Adipocyte (in vitro differentiated cells): ENCODE results near the gene S100A5.
"Not testable (repeated sequence)": the region's sequence is repeated elsewhere in the genome, so short reads cannot be mapped to it uniquely, and the experiment has no call there.

Experiments used
- DNase-seq: peaks from one replicate; pipeline ENCODE4 v3.0.0-alpha.2; 2015; ENCODE audit warnings: low read depth
- H3K27me3 ChIP-seq: replicated peaks from 2 replicates; pipeline ENCODE4 v1.7.0; 2013; ENCODE audit warnings: mild to moderate bottlenecking, low read length, moderate library complexity; ENCODE audit not compliant: control insufficient read depth, insufficient read depth
- H3K36me3 ChIP-seq: 2 replicates; pipeline ENCODE4 v1.7.0; 2013; ENCODE audit warnings: low read length, mild to moderate bottlenecking, moderate library complexity; ENCODE audit not compliant: control insufficient read depth, insufficient read depth, severe bottlenecking
- H3K4me1 ChIP-seq: 2 replicates; pipeline ENCODE4 v1.7.0; 2013; ENCODE audit warnings: mild to moderate bottlenecking, low read length, moderate library complexity; ENCODE audit not compliant: control insufficient read depth, insufficient read depth
- H3K4me3 ChIP-seq: 2 replicates; pipeline ENCODE4 v1.7.0; 2013; ENCODE audit warnings: mild to moderate bottlenecking, low read length, moderate library complexity
- H3K9ac ChIP-seq: 2 replicates; pipeline ENCODE4 v1.7.0; 2013; ENCODE audit warnings: mild to moderate bottlenecking, low read length, moderate library complexity
- H3K9me3 ChIP-seq: 2 replicates; pipeline ENCODE4 v1.7.0; 2013; ENCODE audit warnings: mild to moderate bottlenecking, low read length, moderate library complexity; ENCODE audit not compliant: control insufficient read depth

Gene S100A5, protein sequence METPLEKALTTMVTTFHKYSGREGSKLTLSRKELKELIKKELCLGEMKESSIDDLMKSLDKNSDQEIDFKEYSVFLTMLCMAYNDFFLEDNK

DNA sequence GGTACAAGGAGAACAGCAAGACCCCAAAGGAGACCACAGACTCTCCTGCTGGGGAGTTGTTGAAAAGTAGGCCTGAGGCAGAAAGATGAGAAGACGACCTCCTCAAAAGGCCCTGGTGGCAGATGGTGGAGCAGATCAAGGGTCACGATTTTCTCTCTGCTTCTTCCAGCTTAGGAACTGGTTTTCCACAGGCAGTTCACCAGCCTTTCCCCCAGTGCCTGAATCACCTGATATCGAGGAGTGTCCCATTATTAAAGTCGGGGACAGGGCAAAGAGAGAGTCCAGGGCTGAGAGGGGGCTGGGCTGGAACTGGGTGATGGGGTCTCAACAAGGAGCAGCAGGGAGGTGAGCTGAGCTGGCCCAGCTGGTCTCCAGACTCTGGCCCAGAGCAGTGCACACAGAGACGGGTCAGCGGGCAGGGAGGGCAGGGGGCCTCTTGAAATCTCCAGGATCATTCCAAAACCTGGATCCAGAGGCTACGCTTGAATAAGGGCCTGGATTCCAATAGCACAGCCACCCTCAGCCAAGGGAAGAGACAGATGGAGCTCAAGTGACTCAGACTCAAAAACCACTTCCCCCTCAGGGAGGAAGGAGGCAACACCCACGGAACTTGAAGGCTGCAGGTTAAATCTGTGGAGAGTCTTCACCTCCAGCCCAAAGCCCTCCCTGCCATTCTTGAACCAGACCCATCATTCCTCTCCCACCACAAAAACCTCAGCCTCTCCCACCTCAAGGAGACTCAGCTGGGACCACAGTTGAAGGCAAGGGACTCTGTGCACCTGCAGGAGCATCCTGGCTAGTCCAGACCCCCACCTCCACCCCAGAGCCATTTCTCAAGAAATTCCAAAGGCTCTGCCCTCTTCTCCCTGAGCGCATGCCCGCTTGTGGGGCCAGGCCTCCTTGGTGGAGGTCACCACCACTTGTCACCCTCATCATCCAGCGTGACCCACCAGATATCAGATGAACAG is at the start of gene S100A5:
TSS of gene S100A5 (minus strand) at position 541 of the 968 bp plus-strand sequence. CDS start 743 bp downstream, outside the sequence.
- peaks cover 53% of the 10 kb centered on the region for H3K4me1 ChIP-seq
- H3K9ac ChIP-seq: peak within 1 kb of the TSS; percentile 27
- no peak within 1 kb of the TSS for H3K4me3 ChIP-seq
- no peaks in the 10 kb centered on the region for H3K27me3 ChIP-seq
- peak; percentile 55 for DNase-seq
- H3K9me3 ChIP-seq: no peaks in the 10 kb centered on the region
- peaks cover 19% of the 10 kb centered on the region for H3K36me3 ChIP-seq

DNA sequence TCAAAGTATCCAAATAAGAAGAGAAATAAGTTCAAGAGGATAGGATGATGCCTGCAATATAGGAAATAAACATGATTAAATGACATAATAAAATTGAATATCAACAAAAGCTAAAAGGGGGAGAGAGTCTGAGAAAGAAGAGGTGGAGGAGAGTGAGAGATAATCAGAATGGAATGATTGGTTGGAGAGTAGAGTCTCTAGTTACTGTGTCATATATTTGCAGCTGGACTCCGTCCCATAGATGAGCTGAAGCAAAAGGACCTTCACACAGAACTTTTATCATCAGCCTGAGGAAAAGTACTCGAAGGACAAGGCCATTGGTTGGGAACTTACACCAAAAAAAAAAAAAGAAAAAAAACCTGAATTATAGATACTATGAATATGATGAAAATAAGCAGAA is 47.7 kb upstream of the S100A5 start:
- Histone ChIP-seq H3K4me1 (peaks cover 32% of the 10 kb centered on the region), H3K9me3 (no peaks in the 10 kb centered on the region), H3K9ac (no peak overlapping the region), H3K4me3 (no peak overlapping the region), H3K27me3 (no peaks in the 10 kb centered on the region), H3K36me3 (no peaks in the 10 kb centered on the region)
- no peak for DNase-seq

DNA sequence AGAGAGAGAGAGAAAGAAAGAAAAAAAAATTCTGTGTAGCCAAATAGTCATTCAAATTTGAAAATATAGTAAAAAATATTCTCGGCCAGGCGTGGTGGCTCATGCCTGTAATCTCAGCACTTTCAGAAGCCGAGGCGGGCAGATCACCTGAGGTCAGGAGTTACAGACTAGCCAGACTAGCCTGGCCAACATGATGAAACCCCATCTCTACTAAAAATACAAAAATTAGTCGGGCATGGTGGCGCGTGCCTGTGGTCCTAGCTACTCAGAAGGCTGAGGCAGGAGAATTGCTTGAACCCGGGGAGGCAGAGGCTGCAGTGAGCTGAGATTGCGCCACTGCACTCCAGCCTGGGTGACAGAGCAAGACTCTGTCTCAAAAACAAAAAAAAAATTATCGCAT is 47.3 kb upstream of the S100A5 start:
- H3K27me3 ChIP-seq, H3K36me3 ChIP-seq, H3K9me3 ChIP-seq, H3K4me3 ChIP-seq, DNase-seq, H3K9ac ChIP-seq: not testable (repeated sequence)
- H3K4me1 ChIP-seq: peaks cover 28% of the 10 kb centered on the region

DNA sequence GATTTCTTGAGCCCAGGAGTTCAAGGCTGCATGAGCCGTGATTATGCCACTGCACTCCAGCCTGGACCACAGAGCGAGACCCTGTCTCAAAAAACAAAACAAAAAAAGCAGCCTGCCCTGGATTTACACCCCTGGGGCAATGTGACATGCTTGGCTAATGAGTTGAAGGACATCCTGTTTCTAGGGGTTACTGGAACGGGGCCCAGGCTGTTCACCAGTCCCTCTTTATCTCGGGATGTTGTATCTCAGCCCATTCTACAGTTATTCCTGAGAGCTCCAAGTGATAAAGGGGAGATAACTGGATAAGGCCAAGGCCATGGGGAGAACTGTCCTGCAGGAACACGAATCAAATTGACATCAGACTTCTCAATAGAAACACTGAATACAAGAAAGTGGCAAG is 46.6 kb upstream of the S100A5 start:
- no peak overlapping the region for H3K9ac ChIP-seq
- H3K9me3 ChIP-seq: no peaks in the 10 kb centered on the region
- no peak for DNase-seq
- H3K4me3 ChIP-seq: no peak overlapping the region
- no peaks in the 10 kb centered on the region for H3K27me3 ChIP-seq
- no peaks in the 10 kb centered on the region for H3K36me3 ChIP-seq
- H3K4me1 ChIP-seq: peaks cover 21% of the 10 kb centered on the region

- no peak for DNase-seq
- H3K9me3 ChIP-seq: no peaks in the 10 kb centered on the region
- H3K27me3 ChIP-seq: no peaks in the 10 kb centered on the region
- H3K4me1 ChIP-seq: peaks cover 20% of the 10 kb centered on the region
- H3K36me3 ChIP-seq: no peaks in the 10 kb centered on the region
- no peak overlapping the region for H3K4me3 ChIP-seq
- no peak overlapping the region for H3K9ac ChIP-seq
Observed at GRCh38 chr1:153586347-153586746, 45.6 kb upstream of the S100A5 start.

DNA sequence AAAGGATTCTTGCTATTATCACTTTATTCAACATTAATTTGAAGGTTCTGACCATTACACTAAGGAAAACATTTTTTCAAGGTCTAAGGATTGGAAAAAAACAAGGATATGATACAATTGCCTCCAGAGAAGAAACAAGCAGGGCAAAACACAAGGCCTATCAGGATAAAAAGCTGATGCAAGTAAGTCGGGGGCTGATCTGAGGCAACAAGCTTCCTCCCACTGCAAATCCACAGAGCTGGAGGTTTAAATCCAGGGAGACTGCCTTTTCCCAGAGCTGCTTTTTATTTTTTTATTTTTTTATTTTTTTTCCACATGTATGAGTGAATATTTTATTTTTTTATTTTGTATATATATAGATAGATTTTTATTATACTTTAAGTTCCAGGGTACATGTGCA is 44.3 kb upstream of the S100A5 start:
- no peak for DNase-seq
- no peak overlapping the region for H3K4me3 ChIP-seq
- no peaks in the 10 kb centered on the region for H3K9me3 ChIP-seq
- H3K36me3 ChIP-seq: no peaks in the 10 kb centered on the region
- H3K4me1 ChIP-seq: peaks cover 20% of the 10 kb centered on the region
- H3K27me3 ChIP-seq: no peaks in the 10 kb centered on the region
- no peak overlapping the region for H3K9ac ChIP-seq

- DNase-seq: no peak
- Histone ChIP-seq H3K27me3 (no peaks in the 10 kb centered on the region), H3K9me3 (no peaks in the 10 kb centered on the region), H3K4me3 (no peak overlapping the region), H3K9ac (no peak overlapping the region), H3K4me1 (peaks cover 24% of the 10 kb centered on the region), H3K36me3 (no peaks in the 10 kb centered on the region)
Observed at GRCh38 chr1:153583976-153584375, 43.2 kb upstream of the S100A5 start.

DNA sequence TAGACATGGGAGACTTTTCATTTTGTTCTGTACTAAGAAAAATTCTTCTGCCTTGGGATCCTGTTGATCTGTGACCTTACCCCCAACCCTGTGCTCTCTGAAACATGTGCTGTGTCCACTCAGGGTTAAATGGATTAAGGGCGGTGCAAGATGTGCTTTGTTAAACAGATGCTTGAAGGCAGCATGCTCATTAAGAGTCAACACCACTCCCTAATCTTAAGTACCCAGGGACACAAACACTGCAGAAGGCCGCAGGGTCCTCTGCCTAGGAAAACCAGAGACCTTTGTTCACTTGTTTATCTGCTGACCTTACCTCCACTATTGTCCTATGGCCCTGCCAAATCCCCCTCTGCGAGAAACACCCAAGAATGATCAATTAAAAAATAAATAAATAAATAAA is 42.8 kb upstream of the S100A5 start:
- H3K36me3 ChIP-seq, DNase-seq, H3K4me3 ChIP-seq, H3K9ac ChIP-seq, H3K9me3 ChIP-seq, H3K27me3 ChIP-seq: not testable (repeated sequence)
- H3K4me1 ChIP-seq: peaks cover 27% of the 10 kb centered on the region

DNA sequence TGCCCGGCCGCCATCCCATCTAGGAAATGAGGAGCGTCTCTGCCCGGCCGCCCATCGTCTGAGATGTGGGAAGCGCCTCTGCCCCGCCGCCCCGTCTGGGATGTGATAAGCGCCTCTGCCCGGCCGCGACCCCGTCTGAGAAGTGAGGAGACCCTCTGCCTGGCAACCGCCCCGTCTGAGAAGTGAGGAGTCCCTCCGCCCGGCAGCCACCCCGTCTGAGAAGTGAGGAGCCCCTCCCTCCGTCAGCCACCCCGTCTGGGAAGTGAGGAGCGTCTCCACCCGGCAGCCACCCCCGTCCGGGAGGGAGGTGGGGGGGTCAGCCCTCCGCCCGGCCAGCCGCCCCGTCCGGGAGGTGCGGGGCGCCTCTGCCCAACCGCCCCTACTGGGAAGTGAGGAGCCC is 42.1 kb upstream of the S100A5 start:
- not testable (repeated sequence) for DNase-seq, H3K27me3 ChIP-seq, H3K4me3 ChIP-seq, H3K9ac ChIP-seq, H3K9me3 ChIP-seq, H3K36me3 ChIP-seq
- H3K4me1 ChIP-seq: peaks cover 27% of the 10 kb centered on the region

DNA sequence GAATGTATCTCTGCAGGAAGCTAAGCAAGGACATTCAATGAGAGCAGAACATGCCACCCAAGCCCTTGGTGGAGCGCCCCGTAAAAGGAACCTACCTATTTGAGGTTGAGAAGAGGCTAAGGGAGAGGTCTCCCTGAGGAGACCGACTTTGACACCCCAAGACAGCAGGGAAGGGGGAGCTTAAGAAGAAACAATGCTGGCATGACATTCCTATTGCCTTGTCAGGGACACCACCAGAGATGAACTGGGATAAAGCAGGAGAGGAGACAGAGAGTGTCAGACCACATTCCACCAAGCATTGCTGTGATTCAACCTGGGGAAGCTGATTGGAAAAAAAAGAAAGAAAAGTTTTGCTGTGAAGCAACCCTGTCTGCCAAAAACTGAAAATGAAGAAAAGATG is 38.2 kb upstream of the S100A5 start:
- Histone ChIP-seq H3K27me3 (no peaks in the 10 kb centered on the region), H3K4me1 (peaks cover 18% of the 10 kb centered on the region), H3K9me3 (no peaks in the 10 kb centered on the region), H3K4me3 (no peak overlapping the region), H3K36me3 (no peaks in the 10 kb centered on the region), H3K9ac (no peak overlapping the region)
- no peak for DNase-seq

GRCh38 chr1:153578490-153578889 is 37.8 kb upstream of the S100A5 start:
- H3K27me3 ChIP-seq: no peaks in the 10 kb centered on the region
- no peaks in the 10 kb centered on the region for H3K36me3 ChIP-seq
- no peak overlapping the region for H3K9ac ChIP-seq
- H3K4me1 ChIP-seq: peaks cover 20% of the 10 kb centered on the region
- no peak overlapping the region for H3K4me3 ChIP-seq
- no peaks in the 10 kb centered on the region for H3K9me3 ChIP-seq
- DNase-seq: peak; percentile 38
